K562 (cell line): ENCODE data around the gene C20orf141. TPM values are rescaled to one million over a fixed set of nuclear protein-coding genes. Genes with fewer than 3 reads are reported as not detected.

Experiments
- BHLHE40 ChIP-seq: IDR thresholded peaks from 2 replicates; pipeline ENCODE4 v1.6.1; 2011; ENCODE audit warnings: low read length, improper control_type of control experiment
- CBFA2T2 ChIP-seq: fragments of 450-650 bp; conservative IDR thresholded peaks from 2 replicates; pipeline ENCODE4 v1.6.1; 2017; ENCODE audit warnings: mild to moderate bottlenecking
- HDAC1 ChIP-seq, 2 experiments: fragments of 450-650 bp; IDR thresholded peaks; 2 replicates each; pipeline ENCODE4 v1.6.1; 2016 to 2017; ENCODE audit warnings: inconsistent platforms in 1 of 2, mild to moderate bottlenecking in 1 of 2, moderate library complexity in 1 of 2
- HDGF ChIP-seq: fragments of 450-650 bp; IDR thresholded peaks from 2 replicates; pipeline ENCODE4 v1.6.1; 2016
- HLTF ChIP-seq: fragments of 450-650 bp; IDR thresholded peaks from 2 replicates; pipeline ENCODE4 v1.6.1; 2016
- PHB ChIP-seq: fragments of 250-450 bp; sonication (Bioruptor Pico); IDR thresholded peaks from 2 replicates; pipeline ENCODE4 v1.5.0; 2021
- RCOR1 ChIP-seq, 2 experiments: IDR thresholded peaks; 2 replicates each; pipeline ENCODE4 v1.6.1; 2012; ENCODE audit warnings: low read depth in 2 of 2, low read length in 2 of 2, borderline replicate concordance in 1 of 2, improper control_type of control experiment in 1 of 2
- TBP ChIP-seq: optimal IDR thresholded peaks from 2 replicates; pipeline ENCODE3; 2011; ENCODE audit warnings: low read depth, low read length, improper control_type of control experiment
- ZBTB8A ChIP-seq: fragments of 450-650 bp; IDR thresholded peaks from 2 replicates; pipeline ENCODE4 v1.6.1; 2018; ENCODE audit warnings: mild to moderate bottlenecking, moderate library complexity; ENCODE audit not compliant: partially characterized antibody
- polyA plus RNA-seq, 8 experiments: library from polyadenylated mRNA; depleted of rRNA in 4 of 8; stranded (reverse) in 5 of 8; unstranded in 3 of 8; fragments of >200 nt; fragmentation: Nextera tagmentation in 2 of 8; fragmentation: Illumina TruSeq in 1 of 8; extraction: Ambion mirVana in 2 of 8; extraction: Trizol in 1 of 8; gene quantifications; 2 replicates each; pipeline versions ENCODE4 v1.2.1 to v1.2.3, GENCODE V29; 2011 to 2014; ENCODE audit warnings: inconsistent platforms in 1 of 8, missing spikeins in 1 of 8
- total RNA-seq, 7 experiments: library from RNA; depleted of rRNA in 6 of 7; stranded (reverse); fragments of >200 nt in 6 of 7; fragmentation: Illumina TruSeq in 2 of 7; extraction: Trizol in 2 of 7; gene quantifications; 2 replicates each; pipeline versions ENCODE4 v1.2.1 to v1.2.3, GENCODE V29; 2011 to 2021; ENCODE audit warnings: low replicate concordance in 1 of 7
- TF ChIP-seq, protein P1 (sequence below), 2 experiments: fragments of 450-650 bp; IDR thresholded peaks; 2 replicates each; pipeline ENCODE4 v1.6.1; 2016; ENCODE audit warnings: mild to moderate bottlenecking in 2 of 2, borderline replicate concordance in 1 of 2, low read depth in 1 of 2, moderate library complexity in 1 of 2
- TF ChIP-seq, protein P2 (sequence below): sonication (generic); formaldehyde crosslinking; IDR thresholded peaks from 2 replicates; pipeline ENCODE4 v1.9.0; 2022; ENCODE audit warnings: mild to moderate bottlenecking, missing genetic modification reagents
- TF ChIP-seq, protein P3 (sequence below): fragments of 200-800 bp; sonication (Bioruptor generic); IDR thresholded peaks from 2 replicates; pipeline ENCODE4 v1.6.1; 2017; ENCODE audit warnings: missing genetic modification characterization, missing compliant biosample characterization
- TF ChIP-seq, protein P4 (sequence below): sonication (generic); formaldehyde crosslinking; IDR thresholded peaks from 2 replicates; pipeline ENCODE4 v1.8.0; 2022; ENCODE audit warnings: missing genetic modification reagents, mild to moderate bottlenecking, moderate library complexity, borderline replicate concordance

The C20orf141 gene
- total and polyA plus RNA-seq, 9 of the 15 experiments (the other 6 are each of a cell fraction or from before 2014, with no cell fraction given) = not detected

DNA sequence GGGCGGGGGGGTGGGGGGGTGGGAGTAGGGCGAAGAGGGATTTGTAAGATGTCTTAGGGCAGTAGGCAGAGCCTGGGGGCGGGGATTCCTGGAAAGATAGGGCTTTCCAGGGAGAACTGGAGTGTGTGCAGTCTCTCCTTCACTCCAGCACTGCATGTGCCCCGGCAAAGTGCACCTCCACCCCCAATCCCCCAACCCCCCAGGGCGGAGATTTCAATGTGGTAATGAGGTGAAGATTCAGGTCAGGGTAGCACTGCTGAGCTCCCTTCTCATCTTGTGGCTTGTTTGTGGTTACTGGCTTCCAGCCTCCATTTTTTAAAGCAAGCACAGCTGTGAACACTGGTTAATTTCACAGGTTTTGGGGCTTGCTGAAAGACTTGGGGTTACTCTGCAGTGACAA, 7.3 kb downstream of the C20orf141 start (continued):
- TF ChIP-seq PHB (CRISPR knock-in tag) (no peak), HDGF (no peak), CBFA2T2 (no peak), HLTF (no peak), BHLHE40 (no peak), HDAC1 (IDR thresholded peaks at IDR 0.05) (peak in 1 of 2 experiments; percentile 25; a peak in 1 of 4 replicates), TBP (no peak), RCOR1 (IDR thresholded peaks at IDR 0.05; ENCODE audit: borderline replicate concordance in 1 of 2, low read depth in 2 of 2, low read length in 2 of 2) (peak in 1 of 2 experiments; percentile 67; a peak in 1 of 4 replicates), ZBTB8A (no peak)
- TF ChIP-seq, protein P1, sequence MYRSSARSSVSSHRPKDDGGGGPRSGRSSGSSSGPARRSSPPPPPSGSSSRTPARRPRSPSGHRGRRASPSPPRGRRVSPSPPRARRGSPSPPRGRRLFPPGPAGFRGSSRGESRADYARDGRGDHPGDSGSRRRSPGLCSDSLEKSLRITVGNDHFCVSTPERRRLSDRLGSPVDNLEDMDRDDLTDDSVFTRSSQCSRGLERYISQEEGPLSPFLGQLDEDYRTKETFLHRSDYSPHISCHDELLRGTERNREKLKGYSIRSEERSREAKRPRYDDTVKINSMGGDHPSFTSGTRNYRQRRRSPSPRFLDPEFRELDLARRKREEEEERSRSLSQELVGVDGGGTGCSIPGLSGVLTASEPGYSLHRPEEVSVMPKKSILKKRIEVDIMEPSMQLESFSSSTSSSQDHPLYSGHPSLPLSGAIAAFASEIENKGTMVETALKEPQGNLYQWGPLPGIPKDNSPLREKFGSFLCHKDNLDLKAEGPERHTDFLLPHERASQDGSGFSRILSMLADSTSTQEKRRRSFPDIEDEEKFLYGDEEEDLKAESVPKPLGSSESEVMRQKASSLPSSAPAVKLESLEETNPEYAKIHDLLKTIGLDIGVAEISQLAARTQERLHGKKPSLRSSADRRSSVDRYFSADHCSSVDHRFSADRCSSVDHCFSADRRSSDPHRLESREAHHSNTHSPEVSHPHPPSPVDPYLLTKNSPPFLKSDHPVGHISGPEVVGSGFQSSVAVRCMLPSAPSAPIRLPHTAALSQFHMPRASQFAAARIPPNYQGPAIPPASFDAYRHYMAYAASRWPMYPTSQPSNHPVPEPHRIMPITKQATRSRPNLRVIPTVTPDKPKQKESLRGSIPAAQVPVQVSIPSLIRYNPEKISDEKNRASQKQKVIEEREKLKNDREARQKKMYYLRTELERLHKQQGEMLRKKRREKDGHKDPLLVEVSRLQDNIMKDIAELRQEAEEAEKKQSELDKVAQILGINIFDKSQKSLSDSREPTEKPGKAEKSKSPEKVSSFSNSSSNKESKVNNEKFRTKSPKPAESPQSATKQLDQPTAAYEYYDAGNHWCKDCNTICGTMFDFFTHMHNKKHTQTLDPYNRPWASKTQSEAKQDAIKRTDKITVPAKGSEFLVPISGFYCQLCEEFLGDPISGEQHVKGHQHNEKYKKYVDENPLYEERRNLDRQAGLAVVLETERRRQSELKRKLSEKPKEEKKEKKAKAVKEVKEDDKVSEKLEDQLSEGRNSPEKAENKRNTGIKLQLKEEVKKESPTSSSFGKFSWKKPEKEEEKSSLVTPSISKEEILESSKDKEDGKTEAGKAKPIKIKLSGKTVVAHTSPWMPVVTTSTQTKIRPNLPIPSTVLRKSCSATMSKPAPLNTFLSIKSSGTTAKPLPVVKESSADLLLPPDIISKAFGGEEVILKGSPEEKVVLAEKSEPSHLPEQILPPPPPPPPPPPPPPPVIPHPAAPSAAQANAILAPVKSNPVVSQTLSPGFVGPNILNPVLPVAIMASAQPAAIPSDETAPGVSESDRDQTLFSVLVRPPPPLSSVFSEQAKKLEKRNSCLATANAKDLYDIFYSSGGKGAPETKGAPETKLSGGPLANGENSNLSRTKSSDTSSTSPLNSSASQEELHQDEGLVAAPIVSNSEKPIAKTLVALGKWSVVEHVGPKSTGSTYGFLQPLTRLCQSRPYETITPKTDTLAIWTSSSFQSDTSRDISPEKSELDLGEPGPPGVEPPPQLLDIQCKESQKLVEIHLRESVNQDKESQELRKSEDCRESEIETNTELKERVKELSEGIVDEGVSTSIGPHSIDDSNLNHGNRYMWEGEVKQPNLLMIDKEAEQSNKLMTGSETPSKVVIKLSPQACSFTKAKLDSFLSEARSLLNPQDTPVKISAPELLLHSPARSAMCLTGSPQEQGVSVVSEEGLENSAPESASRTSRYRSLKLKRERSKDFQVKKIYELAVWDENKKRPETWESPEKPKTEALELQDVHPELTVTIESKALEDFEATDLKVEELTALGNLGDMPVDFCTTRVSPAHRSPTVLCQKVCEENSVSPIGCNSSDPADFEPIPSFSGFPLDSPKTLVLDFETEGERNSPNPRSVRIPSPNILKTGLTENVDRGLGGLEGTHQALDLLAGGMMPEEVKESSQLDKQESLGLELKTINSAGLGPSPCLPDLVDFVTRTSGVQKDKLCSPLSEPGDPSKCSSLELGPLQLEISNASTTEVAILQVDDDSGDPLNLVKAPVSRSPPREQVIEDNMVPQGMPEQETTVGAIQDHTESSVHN (IDR thresholded peaks at IDR 0.05; ENCODE audit: borderline replicate concordance in 1 of 2, low read depth in 1 of 2) = no peak
- TF ChIP-seq, protein P2, sequence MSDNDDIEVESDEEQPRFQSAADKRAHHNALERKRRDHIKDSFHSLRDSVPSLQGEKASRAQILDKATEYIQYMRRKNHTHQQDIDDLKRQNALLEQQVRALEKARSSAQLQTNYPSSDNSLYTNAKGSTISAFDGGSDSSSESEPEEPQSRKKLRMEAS = no peak
- TF ChIP-seq, protein P3, sequence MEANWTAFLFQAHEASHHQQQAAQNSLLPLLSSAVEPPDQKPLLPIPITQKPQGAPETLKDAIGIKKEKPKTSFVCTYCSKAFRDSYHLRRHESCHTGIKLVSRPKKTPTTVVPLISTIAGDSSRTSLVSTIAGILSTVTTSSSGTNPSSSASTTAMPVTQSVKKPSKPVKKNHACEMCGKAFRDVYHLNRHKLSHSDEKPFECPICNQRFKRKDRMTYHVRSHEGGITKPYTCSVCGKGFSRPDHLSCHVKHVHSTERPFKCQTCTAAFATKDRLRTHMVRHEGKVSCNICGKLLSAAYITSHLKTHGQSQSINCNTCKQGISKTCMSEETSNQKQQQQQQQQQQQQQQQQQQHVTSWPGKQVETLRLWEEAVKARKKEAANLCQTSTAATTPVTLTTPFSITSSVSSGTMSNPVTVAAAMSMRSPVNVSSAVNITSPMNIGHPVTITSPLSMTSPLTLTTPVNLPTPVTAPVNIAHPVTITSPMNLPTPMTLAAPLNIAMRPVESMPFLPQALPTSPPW (CRISPR knock-in tag) = peak; percentile 27; the same call in 1 of the 2 replicates
- TF ChIP-seq, protein P4, sequence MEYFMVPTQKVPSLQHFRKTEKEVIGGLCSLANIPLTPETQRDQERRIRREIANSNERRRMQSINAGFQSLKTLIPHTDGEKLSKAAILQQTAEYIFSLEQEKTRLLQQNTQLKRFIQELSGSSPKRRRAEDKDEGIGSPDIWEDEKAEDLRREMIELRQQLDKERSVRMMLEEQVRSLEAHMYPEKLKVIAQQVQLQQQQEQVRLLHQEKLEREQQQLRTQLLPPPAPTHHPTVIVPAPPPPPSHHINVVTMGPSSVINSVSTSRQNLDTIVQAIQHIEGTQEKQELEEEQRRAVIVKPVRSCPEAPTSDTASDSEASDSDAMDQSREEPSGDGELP = 0 out of 2 replicates have a peak, but pooled peaks have one; percentile 32
